Activated gamma-delta T cell (primary cell): ENCODE results near the gene SRRM2.

Experiments used
- DNase-seq: peaks from one replicate; lab custom pipeline; 2025; lab: John Stamatoyannopoulos, UW

The SRRM2 gene

GRCh38 chr16:2762711-2763110, 10.3 kb downstream of the SRRM2 start:
- no peak for DNase-seq

GRCh38 chr16:2763173-2763572, 10.7 kb downstream of the SRRM2 start:
- DNase-seq: no peak

- no peak for DNase-seq
Measured at GRCh38 chr16:2764718-2765117, 12.3 kb downstream of the SRRM2 start.

- DNase-seq: no peak
Measured at GRCh38 chr16:2765462-2766404, 13.3 kb downstream of the SRRM2 start.

GRCh38 chr16:2766430-2767139, 14.1 kb downstream of the SRRM2 start:
- no peak for DNase-seq

GRCh38 chr16:2767140-2767731, 14.8 kb downstream of the SRRM2 start:
- DNase-seq: no peak

- no peak for DNase-seq
Measured at GRCh38 chr16:2767891-2768290, 15.5 kb downstream of the SRRM2 start.

GRCh38 chr16:2768403-2769089, 16.1 kb downstream of the SRRM2 start:
- DNase-seq: no peak

GRCh38 chr16:2769100-2769529, 16.7 kb downstream of the SRRM2 start:
- no peak for DNase-seq

- no peak for DNase-seq
Measured at GRCh38 chr16:2769675-2770056, 17.2 kb downstream of the SRRM2 start.

- no peak for DNase-seq
Measured at GRCh38 chr16:2770057-2770951, 17.9 kb downstream of the SRRM2 start.

GRCh38 chr16:2771496-2772402, 19.3 kb downstream of the SRRM2 start:
- DNase-seq: no peak

GRCh38 chr16:2773188-2773968, 20.9 kb downstream of the SRRM2 start:
- no peak for DNase-seq

- DNase-seq: no peak
Measured at GRCh38 chr16:2774161-2774891, 21.9 kb downstream of the SRRM2 start.

GRCh38 chr16:2775131-2775716, 22.8 kb downstream of the SRRM2 start:
- no peak for DNase-seq

GRCh38 chr16:2775765-2776499, 23.5 kb downstream of the SRRM2 start:
- DNase-seq: no peak

- no peak for DNase-seq
Measured at GRCh38 chr16:2776500-2777139, 24.2 kb downstream of the SRRM2 start.
